ENCODE measurements around the gene HLCS. TPM values are rescaled to one million over a fixed set of nuclear protein-coding genes. Genes with fewer than 3 reads are reported as not detected.
A peak's percentile ranks its signal among the peaks of the same experiment; 100 is the strongest.

The HLCS gene
- total and polyA plus RNA-seq, 2 experiments from 2014 or later = 10.6 to 30.4 TPM

- 58% methylated on average over 38 of the region's 38 CpGs for WGBS (ENCODE audit: low lambda C conversion rate, missing lambda C conversion rate)
- no peaks in the 10 kb centered on the region for H3K9me2 ChIP-seq (replicated peaks; ENCODE audit: insufficient read depth)
- no peak overlapping the region for H3K27ac ChIP-seq
- H3K36me3 ChIP-seq (replicated peaks; ENCODE audit: insufficient read depth, low read depth) = no peaks in the 10 kb centered on the region
- H3K27me3 ChIP-seq = no peaks in the 10 kb centered on the region
- H3K9me3 ChIP-seq (ENCODE audit: low read depth) = no peaks in the 10 kb centered on the region
- H4K20me1 ChIP-seq (ENCODE audit: insufficient read depth, poor library complexity, severe bottlenecking) = no peaks in the 10 kb centered on the region
- H3K4me2 ChIP-seq = peak overlapping the region; percentile 67
- no peak overlapping the region for H3K4me3 ChIP-seq
- TF ChIP-seq EZH2 (IDR thresholded peaks at IDR 0.05; ENCODE audit: borderline replicate concordance) (no peak), EZH2phosphoT487 (IDR thresholded peaks at IDR 0.05; ENCODE audit: low read depth, severe bottlenecking, unreplicated experiment) (no peak), CTCF (IDR thresholded peaks at IDR 0.05; ENCODE audit: poor library complexity) (peak; percentile 9)
- H3K4me1 ChIP-seq (ENCODE audit: insufficient read depth) = no peaks in the 10 kb centered on the region
- DNase-seq (ENCODE audit: low spot score) = peak; percentile 48
- no peaks in the 10 kb centered on the region for H3K79me2 ChIP-seq
- H2AFZ ChIP-seq = no peak overlapping the region
These were observed 28.2 kb upstream of the HLCS start for GRCh38 chr21:36994501-36995158.

GRCh38 chr21:36992671-36993070 is 26.2 kb upstream of the HLCS start:
- DNase-seq (ENCODE audit: low spot score) = no peak
- H2AFZ ChIP-seq = no peak overlapping the region
- TF ChIP-seq CTCF (IDR thresholded peaks at IDR 0.05; ENCODE audit: poor library complexity) (no peak), EZH2 (IDR thresholded peaks at IDR 0.05; ENCODE audit: borderline replicate concordance) (no peak), EZH2phosphoT487 (IDR thresholded peaks at IDR 0.05; ENCODE audit: low read depth, severe bottlenecking, unreplicated experiment) (no peak)

GRCh38 chr21:36990508-36991205 is 24.2 kb upstream of the HLCS start:
- 52% methylated on average over 21 of the region's 21 CpGs for WGBS (ENCODE audit: low lambda C conversion rate, missing lambda C conversion rate)
- Histone ChIP-seq H3K27ac (peak overlapping the region; percentile 95), H3K36me3 (replicated peaks; ENCODE audit: insufficient read depth, low read depth) (no peaks in the 10 kb centered on the region), H3K9me3 (ENCODE audit: low read depth) (no peaks in the 10 kb centered on the region), H3K4me3 (no peak overlapping the region), H4K20me1 (ENCODE audit: insufficient read depth, poor library complexity, severe bottlenecking) (no peaks in the 10 kb centered on the region), H3K4me2 (peak overlapping the region; percentile 97), H3K4me1 (ENCODE audit: insufficient read depth) (peaks cover 6% of the 10 kb centered on the region), H3K9me2 (replicated peaks; ENCODE audit: insufficient read depth) (no peaks in the 10 kb centered on the region), H3K27me3 (no peaks in the 10 kb centered on the region), H2AFZ (peak overlapping the region; percentile 96), H3K79me2 (no peaks in the 10 kb centered on the region)
- TF ChIP-seq EZH2 (IDR thresholded peaks at IDR 0.05; ENCODE audit: borderline replicate concordance) = no peak
- no peak for TF ChIP-seq EZH2phosphoT487 (IDR thresholded peaks at IDR 0.05; ENCODE audit: low read depth, severe bottlenecking, unreplicated experiment)
- TF ChIP-seq CTCF (IDR thresholded peaks at IDR 0.05; ENCODE audit: poor library complexity) = no peak
- no peak for DNase-seq (ENCODE audit: low spot score)

More at GRCh38 chr21:36992671-36993070, 26.2 kb upstream of the HLCS start:
- H3K9me2 ChIP-seq (replicated peaks; ENCODE audit: insufficient read depth) = no peaks in the 10 kb centered on the region
- no peaks in the 10 kb centered on the region for H3K27me3 ChIP-seq
- no peak overlapping the region for H3K4me3 ChIP-seq
- WGBS (ENCODE audit: low lambda C conversion rate, missing lambda C conversion rate) = 60% methylated on average over 7 of the region's 7 CpGs
- H3K9me3 ChIP-seq (ENCODE audit: low read depth) = no peaks in the 10 kb centered on the region
- H4K20me1 ChIP-seq (ENCODE audit: insufficient read depth, poor library complexity, severe bottlenecking) = no peaks in the 10 kb centered on the region
- H3K4me1 ChIP-seq (ENCODE audit: insufficient read depth) = peaks cover 6% of the 10 kb centered on the region
- H3K79me2 ChIP-seq = no peaks in the 10 kb centered on the region
- H3K27ac ChIP-seq = no peak overlapping the region
- H3K36me3 ChIP-seq (replicated peaks; ENCODE audit: insufficient read depth, low read depth) = no peaks in the 10 kb centered on the region
- no peak overlapping the region for H3K4me2 ChIP-seq
